Measurements from ENCODE around the gene ETV3. TPM values are rescaled to one million over a fixed set of nuclear protein-coding genes. Genes with fewer than 3 reads are reported as not detected.
"Not testable (repeated sequence)": the region's sequence is repeated elsewhere in the genome, so short reads cannot be mapped to it uniquely, and the experiment has no call there.

Gene ETV3
- total RNA-seq, 2 donors from 2014 or later, result 9.0 to 12.0 TPM

DNA sequence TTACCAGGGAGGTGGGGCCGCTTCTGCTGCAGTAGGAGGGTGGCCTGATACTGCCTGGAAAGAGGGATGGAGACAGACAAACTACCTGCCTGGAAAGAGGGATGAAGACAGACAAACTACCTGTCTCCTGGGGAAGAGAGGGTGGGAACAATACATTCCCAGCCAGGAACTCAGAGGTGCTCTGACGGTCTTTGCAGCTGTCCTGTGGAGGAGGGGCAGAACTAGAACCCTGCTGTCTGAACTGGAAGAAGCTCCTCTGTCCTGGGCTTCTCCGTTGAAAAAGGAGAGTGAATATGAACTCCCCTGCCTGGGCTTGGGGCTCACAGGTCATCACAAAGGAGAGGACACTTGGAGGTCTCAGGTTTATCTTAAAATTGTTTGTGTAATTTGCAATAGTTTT, 40.3 kb upstream of the ETV3 start:
- Histone ChIP-seq H3K4me1 (no peaks in the 10 kb centered on the region), H3K9me3 (no peaks in the 10 kb centered on the region), H3K27me3 (no peaks in the 10 kb centered on the region), H3K36me3 (no peaks in the 10 kb centered on the region), H3K27ac (no peak overlapping the region), H3K4me3 (no peak overlapping the region)
- TF ChIP-seq, protein P1, sequence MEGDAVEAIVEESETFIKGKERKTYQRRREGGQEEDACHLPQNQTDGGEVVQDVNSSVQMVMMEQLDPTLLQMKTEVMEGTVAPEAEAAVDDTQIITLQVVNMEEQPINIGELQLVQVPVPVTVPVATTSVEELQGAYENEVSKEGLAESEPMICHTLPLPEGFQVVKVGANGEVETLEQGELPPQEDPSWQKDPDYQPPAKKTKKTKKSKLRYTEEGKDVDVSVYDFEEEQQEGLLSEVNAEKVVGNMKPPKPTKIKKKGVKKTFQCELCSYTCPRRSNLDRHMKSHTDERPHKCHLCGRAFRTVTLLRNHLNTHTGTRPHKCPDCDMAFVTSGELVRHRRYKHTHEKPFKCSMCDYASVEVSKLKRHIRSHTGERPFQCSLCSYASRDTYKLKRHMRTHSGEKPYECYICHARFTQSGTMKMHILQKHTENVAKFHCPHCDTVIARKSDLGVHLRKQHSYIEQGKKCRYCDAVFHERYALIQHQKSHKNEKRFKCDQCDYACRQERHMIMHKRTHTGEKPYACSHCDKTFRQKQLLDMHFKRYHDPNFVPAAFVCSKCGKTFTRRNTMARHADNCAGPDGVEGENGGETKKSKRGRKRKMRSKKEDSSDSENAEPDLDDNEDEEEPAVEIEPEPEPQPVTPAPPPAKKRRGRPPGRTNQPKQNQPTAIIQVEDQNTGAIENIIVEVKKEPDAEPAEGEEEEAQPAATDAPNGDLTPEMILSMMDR (IDR thresholded peaks at IDR 0.05), result no peak
- no peak for DNase-seq (ENCODE audit: low spot score)

DNA sequence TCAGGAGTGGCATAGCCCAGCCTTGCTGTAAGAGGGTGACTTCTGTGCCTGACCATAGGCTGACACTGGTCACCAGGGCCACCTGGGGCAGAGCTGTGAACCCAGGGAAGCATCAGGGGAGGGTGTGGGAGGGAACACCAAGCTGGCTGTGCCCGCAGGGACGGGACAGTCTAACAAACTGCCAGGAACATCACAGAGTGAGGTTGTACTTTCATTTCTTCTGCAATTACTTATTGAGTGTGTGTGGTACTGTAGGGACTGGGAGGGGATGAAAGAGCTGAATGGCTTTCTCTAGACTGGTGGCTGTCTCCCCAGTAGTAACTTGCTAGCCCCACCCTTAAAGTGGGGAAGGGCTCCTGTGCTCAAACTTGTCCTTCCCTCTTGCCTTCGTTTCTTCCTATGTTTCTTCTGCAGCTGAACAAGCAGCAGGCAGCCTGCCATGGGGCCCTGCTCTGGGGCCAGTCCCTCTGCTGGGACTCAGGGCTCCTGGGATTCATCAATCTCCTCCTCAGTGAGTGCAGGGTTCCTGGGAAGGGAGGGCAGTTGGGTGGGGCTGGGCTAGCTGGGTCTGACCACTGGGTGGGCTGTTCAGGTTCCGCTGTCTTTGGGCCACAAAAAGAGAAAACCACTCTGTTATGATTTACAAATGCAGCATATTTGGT, 39.7 kb upstream of the ETV3 start:
- Histone ChIP-seq H3K4me3 (no peak overlapping the region), H3K36me3 (no peaks in the 10 kb centered on the region), H3K27ac (no peak overlapping the region), H3K4me1 (no peaks in the 10 kb centered on the region), H3K9me3 (no peaks in the 10 kb centered on the region), H3K27me3 (no peaks in the 10 kb centered on the region)
- TF ChIP-seq, protein P1 (IDR thresholded peaks at IDR 0.05), result no peak
- no peak for DNase-seq (ENCODE audit: low spot score)

DNA sequence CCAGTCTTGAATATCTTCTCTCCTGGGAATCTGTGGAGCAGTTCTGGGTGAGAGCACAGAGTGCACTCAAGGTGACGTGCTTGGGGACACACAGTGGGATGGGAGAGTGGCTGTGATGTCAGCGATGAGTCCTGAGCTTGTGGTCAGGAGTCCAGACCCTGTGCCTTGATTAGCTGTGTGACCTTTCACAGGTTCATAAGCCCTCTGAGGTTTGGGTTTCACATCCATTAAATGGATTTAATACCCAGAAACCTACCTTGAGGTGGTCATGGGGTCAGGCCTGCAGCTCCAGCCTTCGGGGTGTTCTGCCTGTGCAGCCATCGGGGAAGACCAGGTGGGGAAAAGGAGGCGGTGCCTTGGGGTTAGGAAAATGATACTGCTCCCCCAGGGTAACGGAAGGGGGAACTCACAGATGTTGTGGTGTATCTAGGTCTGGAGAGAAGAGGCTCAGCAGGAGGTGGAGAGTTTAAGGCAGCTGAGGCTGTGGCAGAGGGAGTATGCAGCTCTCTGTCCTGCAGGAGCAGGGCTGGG, 38.5 kb upstream of the ETV3 start:
- H3K36me3 ChIP-seq, result no peaks in the 10 kb centered on the region
- no peaks in the 10 kb centered on the region for H3K4me1 ChIP-seq
- H3K4me3 ChIP-seq, result no peak overlapping the region
- H3K9me3 ChIP-seq, result no peaks in the 10 kb centered on the region
- H3K27ac ChIP-seq, result no peak overlapping the region
- H3K27me3 ChIP-seq, result no peaks in the 10 kb centered on the region
- no peak for DNase-seq (ENCODE audit: low spot score)
- TF ChIP-seq, protein P1 (IDR thresholded peaks at IDR 0.05), result no peak

DNA sequence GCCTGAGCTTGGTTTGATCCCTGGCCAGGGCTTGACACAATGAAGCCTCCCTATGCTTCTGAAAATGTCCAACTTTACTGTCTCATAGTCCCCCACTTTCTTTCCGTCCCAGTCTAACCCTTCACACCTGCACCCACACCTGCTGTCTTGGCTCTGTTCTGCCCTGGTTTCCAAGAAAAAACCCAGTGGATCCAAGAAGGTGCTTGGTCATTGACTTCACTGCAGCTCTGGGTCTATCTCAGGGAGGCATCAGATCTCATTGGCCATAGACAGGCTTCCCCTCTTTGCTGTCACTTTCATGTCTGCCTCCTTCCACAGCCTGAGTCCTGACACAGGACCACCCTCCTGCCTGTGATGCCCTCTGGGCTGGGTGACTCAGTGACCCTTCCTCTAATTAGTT, 37.8 kb upstream of the ETV3 start:
- TF ChIP-seq, protein P1 (IDR thresholded peaks at IDR 0.05), result no peak
- no peak overlapping the region for H3K4me3 ChIP-seq
- no peaks in the 10 kb centered on the region for H3K4me1 ChIP-seq
- DNase-seq (ENCODE audit: low spot score), result no peak
- no peaks in the 10 kb centered on the region for H3K27me3 ChIP-seq
- no peaks in the 10 kb centered on the region for H3K36me3 ChIP-seq
- no peak overlapping the region for H3K27ac ChIP-seq
- H3K9me3 ChIP-seq, result no peaks in the 10 kb centered on the region

DNA sequence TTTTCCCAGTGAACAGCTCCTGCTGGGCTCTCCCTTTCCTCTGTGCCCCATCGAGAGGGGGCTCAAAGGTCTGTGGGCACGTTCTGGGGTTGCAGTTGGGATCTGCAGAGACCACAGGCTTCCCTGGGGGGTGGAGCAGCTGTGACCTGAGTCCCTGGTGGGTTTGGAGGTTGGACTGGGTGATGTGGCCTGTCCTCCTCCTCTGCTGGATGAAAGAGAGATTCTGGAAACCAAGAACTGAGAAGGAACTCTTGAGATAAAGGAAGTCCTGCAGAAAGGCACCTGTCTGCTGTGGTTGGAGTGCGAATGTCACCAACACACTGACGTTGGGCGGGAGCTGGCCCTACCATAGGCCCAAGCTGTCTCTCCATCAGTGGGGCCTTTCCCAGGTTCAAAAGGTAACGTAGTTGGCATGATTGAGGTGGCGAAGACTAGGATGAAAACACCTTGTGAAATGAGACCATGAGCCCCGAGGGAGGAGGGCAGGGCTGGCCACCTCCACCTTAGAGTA, 35.8 kb upstream of the ETV3 start:
- Histone ChIP-seq H3K9me3 (no peaks in the 10 kb centered on the region), H3K27ac (no peak overlapping the region), H3K27me3 (no peaks in the 10 kb centered on the region), H3K36me3 (no peaks in the 10 kb centered on the region), H3K4me3 (no peak overlapping the region), H3K4me1 (no peaks in the 10 kb centered on the region)
- no peak for DNase-seq (ENCODE audit: low spot score)
- TF ChIP-seq, protein P1 (IDR thresholded peaks at IDR 0.05), result no peak

DNA sequence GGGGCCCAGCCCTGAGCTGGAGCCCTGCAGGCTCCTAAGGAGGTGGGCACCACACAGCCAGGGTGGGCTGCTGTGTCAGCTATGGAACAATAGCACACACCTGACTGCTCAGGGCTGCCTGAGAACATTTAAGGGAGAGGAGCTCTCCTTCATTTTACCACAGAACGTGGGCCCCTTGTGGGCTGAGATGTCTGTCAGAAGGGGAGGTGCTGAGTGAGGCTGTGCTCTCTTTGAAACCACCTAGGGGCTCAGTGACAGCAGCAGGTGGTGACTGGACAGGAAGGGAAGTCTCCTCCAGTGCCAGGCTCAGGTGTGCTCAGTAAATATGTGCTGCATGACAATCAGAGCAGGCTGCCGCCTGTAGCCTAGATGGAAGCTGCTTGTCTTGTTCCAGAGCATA, 35.0 kb upstream of the ETV3 start:
- H3K9me3 ChIP-seq; H3K27ac ChIP-seq; H3K36me3 ChIP-seq; DNase-seq (ENCODE audit: low spot score); H3K27me3 ChIP-seq; H3K4me1 ChIP-seq; H3K4me3 ChIP-seq: not testable (repeated sequence)

DNA sequence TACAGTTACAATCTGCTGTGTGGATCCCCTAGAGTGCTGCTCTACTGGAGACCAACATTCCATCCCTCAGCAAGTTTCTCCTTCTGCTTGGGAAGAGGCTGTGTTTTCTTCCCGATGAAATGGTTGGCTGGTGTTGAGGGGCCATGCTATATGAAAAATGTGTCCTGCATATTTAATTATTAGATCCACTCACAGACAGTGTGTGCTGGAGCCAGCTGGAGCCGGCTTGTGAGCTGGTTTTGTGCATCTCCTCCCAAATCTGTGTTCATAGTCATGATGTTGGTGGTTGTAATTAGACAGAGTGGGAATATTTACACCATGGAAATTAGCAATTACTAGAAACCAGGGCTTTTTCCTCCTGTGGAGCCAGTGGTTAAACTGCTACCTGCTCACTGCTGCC, 34.4 kb upstream of the ETV3 start:
- H3K9me3 ChIP-seq; H3K27ac ChIP-seq; DNase-seq (ENCODE audit: low spot score); H3K4me1 ChIP-seq; H3K4me3 ChIP-seq; H3K36me3 ChIP-seq; H3K27me3 ChIP-seq: not testable (repeated sequence)

All from right atrium auricular region (tissue), 2 donors.